ENCODE measurements around the gene APMAP.

DNA sequence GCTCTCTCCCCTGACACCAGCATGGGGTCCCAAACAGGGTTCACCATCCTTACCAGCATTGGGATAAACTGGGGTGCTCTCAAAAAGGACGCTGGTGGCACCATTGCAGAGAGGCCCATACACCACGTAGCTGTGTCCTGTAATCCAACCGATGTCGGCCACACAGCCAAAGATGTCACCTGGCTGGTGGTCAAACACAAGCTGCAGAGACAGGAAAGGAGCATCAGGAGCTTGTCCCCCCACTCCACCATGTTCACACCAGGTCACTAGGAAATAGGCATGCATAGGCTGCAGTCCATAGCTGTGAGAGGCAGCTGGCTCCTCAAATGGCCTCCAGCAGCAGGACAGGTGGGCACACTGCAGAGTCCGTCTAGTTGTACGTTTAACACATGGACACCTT is 28.8 kb upstream of the APMAP start:
- TF ChIP-seq, protein P1, sequence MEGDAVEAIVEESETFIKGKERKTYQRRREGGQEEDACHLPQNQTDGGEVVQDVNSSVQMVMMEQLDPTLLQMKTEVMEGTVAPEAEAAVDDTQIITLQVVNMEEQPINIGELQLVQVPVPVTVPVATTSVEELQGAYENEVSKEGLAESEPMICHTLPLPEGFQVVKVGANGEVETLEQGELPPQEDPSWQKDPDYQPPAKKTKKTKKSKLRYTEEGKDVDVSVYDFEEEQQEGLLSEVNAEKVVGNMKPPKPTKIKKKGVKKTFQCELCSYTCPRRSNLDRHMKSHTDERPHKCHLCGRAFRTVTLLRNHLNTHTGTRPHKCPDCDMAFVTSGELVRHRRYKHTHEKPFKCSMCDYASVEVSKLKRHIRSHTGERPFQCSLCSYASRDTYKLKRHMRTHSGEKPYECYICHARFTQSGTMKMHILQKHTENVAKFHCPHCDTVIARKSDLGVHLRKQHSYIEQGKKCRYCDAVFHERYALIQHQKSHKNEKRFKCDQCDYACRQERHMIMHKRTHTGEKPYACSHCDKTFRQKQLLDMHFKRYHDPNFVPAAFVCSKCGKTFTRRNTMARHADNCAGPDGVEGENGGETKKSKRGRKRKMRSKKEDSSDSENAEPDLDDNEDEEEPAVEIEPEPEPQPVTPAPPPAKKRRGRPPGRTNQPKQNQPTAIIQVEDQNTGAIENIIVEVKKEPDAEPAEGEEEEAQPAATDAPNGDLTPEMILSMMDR (IDR thresholded peaks at IDR 0.05 in 4 of 5, conservative IDR thresholded peaks at IDR 0.05 in 1 of 5), result no peak
- TF ChIP-seq POLR2A (IDR thresholded peaks at IDR 0.05), result no peak

Data from gastrocnemius medialis (tissue), 4 donors.